GM21825 (cell line): ENCODE measurements around the gene ZNF503.

Source experiments
- ATAC-seq: cut with Tn5 transposase; IDR thresholded peaks from one replicate; pipeline ENCODE4 v1.9.1; 2021; ENCODE audit warnings: mild to moderate bottlenecking, moderate library complexity; ENCODE audit not compliant: unreplicated experiment

ZNF503 gene

GRCh38 chr10:75401569-75402485 lies at the start of gene ZNF503:
TSS of gene ZNF503 (minus strand) at chr10:75401764. CDS start at chr10:75401419, 345 bp downstream.
- ATAC-seq: peak; percentile 61

DNA sequence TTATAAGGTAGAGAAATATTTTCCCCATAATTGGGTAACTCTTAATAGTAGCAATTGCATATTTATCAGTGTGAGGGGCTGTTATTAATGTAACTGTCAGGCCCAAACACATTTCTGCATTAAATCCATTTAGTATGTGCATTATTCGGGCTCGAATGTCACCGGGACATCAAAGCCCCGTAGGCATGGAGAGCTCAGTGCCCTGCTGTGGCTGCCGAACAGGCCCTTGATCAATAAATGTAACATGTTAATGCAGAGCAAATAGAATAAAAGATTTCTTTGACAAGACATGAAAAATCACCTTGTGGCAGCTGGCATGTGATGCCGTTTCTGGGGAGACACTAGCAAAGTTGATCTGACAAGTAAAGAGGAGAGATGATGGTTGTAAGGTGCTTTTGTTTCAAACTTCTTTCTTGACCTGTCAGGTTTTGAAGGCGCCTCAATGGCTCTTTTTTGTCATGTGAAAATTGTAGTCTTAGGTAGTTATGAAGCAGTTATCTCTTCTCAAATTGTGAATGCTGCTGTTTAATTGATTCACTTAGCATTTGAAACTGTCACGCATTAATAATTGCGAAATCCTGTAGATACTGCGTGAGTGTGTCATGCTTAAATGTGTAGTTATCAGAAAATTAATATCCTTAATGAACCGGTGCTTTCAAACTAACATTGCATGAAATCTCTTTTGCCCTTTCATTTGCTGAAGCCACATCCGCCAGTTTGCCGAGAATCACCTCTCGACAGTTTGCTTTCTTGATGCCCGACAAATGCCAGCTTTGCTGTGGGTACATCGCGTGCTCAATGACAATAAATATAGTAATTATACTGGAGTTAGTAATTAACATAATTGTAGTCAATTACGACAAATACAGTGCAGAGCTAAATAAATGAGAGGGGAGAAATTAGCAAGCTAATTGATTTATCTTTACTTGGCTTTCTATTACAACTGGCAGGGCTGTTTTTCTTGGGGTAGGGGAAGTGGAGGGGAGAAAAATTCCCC lies 49.4 kb upstream of the ZNF503 start:
- ATAC-seq: no peak

- ATAC-seq: no peak
Measured at GRCh38 chr10:75450075-75450445, 48.5 kb upstream of the ZNF503 start.

DNA sequence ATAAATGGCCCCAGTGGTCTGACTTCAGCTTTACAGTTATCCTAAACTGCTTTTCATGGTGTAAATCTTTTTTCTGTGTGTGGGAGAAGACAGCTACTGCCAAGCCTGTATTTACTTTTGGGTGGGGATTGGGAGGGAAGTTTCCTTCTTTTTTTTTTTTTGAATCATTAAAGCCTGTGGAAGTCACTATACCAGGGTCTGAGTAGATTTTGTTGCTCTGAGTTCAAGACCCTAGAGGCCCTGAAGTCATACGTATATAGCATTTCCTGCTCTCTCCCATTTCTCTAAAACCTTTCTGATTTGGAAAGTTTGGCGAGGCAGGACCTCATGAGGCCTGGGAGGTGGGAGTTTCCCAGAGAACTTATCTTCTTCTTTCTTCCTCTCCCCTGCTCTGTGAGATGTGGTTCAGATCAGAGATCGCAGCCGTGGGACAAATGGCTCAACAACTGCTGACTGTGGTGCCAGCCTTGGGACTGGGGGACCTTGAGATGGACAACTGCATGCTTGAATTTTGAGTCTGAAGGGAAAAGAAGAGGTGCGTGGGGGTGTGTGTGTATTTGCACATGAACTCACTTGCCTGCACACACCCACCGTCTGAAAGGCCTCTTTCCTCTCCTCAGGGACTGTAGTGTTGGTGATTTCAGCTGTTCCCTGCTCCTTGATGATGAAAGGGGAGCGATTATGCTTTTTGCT lies 48.0 kb upstream of the ZNF503 start:
- no peak for ATAC-seq

- no peak for ATAC-seq
Measured at GRCh38 chr10:75448166-75448565, 46.6 kb upstream of the ZNF503 start.

GRCh38 chr10:75446508-75446907 lies 44.9 kb upstream of the ZNF503 start:
- no peak for ATAC-seq

DNA sequence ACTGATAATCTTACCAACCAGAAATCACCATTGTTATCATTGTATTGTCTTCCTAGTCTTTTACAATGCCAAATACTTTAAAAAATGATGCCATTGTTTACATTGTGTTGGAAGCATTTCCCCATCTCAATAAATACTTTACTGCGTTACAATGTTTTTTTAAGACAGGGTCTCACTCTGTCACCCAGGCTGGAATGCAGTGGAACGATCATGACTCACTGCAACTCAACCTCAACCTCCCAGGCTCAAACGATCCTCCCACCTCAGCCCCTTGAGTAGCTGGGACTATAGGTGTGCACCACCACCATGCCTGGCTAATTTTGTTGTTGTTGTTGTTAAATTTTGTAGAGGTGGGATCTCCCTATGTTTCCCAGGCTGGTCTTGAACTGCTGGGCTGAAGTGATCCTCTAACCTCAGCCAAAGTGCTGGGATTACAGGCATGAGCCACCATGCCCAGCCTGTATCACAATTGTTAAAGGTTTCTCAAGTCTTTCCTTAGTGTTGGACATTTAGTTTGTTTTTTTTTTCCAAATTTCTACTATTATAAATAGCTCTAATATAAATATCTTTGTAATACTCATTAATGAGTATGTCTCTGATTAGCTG lies 43.3 kb upstream of the ZNF503 start:
- no peak for ATAC-seq

DNA sequence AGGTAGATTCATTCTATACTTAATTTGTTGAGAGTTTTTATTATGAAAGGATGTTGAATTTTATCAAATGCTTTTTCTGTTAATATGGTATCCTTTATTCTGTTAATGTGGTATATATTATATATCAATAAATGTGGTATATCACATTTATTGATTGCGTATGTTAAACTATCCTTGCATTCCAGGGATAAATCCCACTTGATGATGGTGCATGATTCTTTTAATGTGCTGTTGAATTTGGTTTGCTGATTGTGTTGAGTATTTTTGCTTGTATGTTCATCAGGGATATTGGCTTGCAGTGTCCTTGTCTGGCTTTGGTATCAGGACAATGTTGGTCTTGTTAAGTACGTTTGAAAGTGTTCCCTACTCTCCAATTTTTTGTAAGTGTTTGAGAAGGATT lies 41.8 kb upstream of the ZNF503 start:
- ATAC-seq: no peak

GRCh38 chr10:75441682-75442081 lies 40.1 kb upstream of the ZNF503 start:
- no peak for ATAC-seq

GRCh38 chr10:75441196-75441595 lies 39.6 kb upstream of the ZNF503 start:
- ATAC-seq: no peak

DNA sequence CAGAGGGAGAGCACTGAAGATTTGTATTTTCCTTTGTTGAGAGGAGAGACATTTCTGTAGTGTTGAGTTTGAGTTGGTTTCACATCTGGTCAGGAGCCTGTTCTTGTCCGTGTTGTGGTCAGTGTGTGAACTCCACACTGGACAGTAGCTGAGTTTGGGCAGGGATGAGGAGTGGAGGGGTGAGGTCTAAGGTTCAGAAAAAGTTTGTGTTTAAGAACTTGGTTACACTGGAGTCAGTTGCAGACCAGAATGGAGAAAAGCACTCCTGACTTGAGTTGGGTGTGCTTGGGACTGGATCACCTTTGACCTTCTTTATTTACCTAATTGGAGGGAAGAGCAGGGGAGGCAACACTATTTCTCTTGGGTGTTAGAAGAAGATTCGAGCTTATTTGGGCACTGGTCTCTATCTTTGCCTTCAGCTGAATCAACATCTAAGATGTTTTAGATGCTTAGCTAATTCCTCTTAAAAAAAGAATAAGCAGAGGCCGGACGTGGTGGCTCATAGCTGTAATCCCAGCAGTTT lies 38.8 kb upstream of the ZNF503 start:
- no peak for ATAC-seq

- ATAC-seq: no peak
Measured at GRCh38 chr10:75439811-75440210, 38.2 kb upstream of the ZNF503 start.

DNA sequence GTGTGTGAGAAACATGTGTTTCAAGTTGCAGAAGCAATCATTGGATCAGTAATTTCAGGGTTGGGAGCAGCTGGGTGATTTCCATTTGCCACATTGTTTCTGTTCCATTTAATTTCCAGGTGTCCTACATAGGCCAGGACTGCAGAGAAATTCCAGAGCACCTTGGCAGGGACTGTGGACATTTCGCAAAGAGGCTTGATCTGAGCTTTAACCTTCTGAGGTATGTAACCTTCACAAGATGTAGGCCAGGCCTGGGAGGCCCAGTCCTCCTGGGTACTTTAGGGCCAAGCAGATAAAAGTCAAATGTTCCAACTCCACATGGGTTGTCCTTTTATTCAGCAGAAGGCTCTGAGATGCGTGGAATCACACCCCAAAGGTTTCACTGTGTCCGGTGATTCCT lies 36.7 kb upstream of the ZNF503 start:
- no peak for ATAC-seq

DNA sequence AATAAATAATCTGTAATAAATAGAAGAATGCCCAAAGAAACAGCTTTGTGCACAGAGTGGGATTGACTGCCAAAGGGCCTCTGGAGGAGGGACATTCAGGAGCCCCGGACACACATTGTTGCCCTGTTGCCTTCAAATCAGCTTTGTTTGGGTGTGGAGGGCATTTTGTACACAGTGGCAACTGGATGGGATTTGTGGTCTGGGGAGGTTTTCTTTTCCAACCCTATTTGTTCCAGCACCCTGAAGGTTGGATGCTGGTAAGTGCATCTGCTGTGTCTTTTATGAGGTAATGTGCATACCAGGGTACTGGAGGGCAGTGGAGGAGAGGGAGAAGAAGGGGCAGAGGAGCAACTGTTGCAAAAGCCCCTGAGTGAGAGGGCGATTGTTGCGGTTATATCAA lies 36.1 kb upstream of the ZNF503 start:
- ATAC-seq: no peak

DNA sequence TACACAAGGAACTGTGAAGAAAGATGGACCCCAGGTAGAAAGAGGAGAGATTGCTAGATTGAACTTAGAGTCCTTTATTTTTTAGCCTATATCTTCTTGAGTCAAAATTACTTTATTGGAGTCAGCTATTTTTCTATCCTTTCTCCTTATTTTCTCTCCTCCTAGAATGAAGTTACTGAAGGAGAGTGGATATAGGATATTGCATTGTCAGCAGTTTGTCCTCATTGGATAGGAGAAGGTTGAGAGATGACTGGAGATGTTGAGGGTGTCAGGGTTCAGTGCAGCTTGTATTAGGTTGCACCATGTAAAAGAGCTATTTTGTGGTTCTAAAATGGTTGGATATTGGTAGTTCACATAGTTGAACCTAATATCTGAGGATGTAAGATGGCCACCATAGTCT lies 35.3 kb upstream of the ZNF503 start:
- ATAC-seq: no peak

DNA sequence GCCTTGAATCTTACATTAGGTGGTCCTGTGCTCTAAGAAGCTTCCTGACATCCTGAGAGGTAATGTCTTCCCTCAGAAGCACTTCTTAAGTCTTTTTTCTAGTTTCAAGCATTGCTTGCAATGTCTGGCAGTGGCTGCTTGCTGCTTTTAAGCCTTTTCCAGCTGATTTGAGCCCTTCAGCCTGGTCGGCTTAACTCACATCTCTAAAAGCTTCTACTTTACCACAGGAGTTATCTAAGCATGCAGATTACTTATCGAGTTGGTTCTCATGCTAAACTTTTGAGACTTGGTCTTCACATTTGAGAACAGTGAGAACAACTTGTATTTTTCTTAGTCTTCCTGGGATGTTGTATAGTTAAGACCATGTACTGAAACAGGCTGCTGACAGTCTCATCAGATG lies 33.7 kb upstream of the ZNF503 start:
- ATAC-seq: no peak

DNA sequence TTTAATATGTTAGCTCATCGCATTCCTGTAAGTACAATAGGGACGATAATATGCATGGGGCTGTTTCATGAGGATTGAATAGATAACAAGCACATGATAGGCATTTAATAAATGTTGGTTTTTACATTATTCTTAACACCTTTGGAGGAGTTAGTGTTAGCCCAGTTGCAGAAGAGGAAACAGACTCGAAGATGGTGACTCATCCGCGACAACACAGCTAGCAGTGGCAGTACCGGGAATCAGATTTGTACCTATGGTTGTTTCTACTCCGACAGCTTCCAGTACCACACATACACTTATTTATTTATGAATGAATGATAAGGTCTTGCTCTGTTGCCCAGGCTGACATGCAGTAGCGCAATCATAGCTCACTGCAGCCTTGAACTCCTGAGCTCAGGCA lies 32.7 kb upstream of the ZNF503 start:
- no peak for ATAC-seq

DNA sequence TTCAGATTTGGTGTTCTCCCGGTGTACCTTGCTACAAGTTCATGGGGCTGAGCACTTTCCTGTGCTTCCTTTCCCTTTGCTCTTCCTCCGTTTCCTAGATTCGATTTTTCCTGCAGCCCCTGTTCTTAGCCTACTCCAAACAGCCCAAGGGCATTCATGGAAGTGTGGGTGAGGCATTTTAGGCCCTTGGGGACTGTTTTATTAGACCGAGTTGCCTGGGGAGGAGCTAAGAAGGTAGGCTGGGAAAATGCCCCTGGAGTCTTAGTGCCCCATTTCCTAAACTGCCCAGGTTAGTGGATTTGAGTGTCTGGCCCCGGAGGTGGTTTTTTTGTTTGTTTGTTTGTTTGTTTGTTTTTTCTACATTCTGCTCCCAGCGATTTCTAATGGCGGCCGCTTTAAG lies 31.7 kb upstream of the ZNF503 start:
- no peak for ATAC-seq

GRCh38 chr10:75432763-75433162 lies 31.2 kb upstream of the ZNF503 start:
- ATAC-seq: no peak

DNA sequence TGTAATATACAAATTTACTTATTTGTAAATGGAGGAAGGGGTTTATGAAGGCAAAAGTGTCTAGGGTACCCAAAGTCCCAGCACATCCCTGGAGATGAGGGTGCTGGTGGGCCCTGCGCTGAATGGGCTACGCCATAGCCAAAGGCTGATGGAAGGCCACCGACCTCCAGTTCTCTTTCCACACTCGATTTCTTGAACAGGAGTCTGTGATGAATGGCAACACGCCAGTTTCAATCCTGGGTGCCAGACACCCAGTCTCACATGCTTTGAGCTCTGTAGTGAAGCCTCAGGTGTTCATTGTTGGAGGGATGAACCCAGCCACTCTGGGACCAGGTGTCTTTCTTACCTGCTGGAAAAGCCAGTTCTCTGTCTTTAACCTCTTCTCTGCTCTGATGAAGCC lies 30.6 kb upstream of the ZNF503 start:
- no peak for ATAC-seq
